NCI-H2171 treated with DMSO at 0.1 percent for 48 hours (cell line): Measurements from ENCODE around the gene PARD3B.

Source experiments
- DNase-seq: peaks from one replicate; lab custom pipeline; 2025; lab: John Stamatoyannopoulos, UW

The PARD3B gene

GRCh38 chr2:205270689-205271088 is 725.4 kb downstream of the PARD3B start:
- no peak for DNase-seq

DNA sequence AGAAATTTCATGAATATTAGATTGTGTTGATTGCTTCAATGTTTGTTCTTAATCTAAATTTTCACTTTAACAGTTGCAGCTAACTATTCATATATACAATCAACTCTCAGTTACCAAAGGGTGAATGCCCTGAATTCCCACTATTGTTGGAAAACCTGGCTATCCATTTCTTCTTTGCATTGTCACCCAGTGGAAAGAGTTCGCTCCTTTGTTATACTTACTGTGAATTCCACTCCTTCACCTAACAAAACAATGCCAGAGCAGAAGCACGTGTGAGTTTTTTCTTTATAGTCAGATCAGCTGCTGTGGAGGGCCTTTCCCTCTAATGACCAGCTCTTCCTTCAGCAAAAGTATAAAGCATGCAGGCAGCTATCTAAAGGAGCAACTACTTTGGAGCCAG is 727.9 kb downstream of the PARD3B start:
- no peak for DNase-seq

DNA sequence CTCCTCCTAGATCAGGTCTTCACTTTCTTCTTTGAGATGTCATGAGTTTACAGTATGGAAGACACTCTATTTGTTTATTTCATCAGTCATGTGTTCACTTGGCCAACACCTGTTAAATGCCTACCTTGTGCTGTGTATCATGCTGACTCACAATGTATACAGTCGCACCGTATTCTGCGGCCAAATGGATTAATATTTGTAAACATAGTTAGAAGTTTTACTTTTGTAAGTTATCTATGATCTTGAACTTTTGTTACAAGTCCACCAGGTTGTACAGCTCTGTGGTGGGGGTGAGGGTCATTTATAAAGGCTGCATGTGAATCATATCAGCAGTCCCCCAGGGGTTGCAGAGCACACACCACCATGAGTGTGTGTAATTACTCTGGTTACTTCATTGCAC is 728.4 kb downstream of the PARD3B start:
- DNase-seq, result no peak

GRCh38 chr2:205274801-205275200 is 729.5 kb downstream of the PARD3B start:
- DNase-seq, result no peak

DNA sequence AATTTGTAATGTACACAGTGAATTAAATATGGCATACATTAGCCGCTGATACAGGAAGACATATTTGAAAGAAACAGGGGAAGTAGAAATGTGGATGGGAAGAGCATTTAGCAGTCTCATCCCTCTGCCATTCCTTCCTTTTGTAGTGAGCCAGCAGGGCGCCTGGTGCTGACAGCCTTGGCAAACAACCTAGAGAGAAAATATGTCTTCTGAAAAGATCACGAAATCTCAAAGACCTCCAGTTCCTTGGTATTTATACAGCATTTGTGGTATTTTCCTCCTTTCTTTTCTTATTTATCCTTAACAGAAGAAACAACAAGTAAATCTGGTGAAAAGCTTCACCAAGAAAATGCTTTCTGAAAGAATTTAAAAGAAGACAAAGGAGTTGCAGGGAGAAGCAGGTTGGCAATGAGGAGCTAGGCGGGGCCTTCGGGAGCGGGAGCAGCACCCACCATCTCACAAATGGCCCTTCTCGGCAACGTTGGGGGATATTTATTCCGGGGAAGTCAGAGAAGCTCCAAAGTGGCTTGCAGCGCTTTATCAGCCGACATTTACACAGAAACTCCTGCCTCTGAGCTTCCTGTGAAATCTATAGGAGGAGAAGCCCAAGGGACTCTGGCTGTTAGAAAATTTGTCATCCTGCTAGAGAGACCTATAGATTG is 731.0 kb downstream of the PARD3B start:
- DNase-seq, result no peak

DNA sequence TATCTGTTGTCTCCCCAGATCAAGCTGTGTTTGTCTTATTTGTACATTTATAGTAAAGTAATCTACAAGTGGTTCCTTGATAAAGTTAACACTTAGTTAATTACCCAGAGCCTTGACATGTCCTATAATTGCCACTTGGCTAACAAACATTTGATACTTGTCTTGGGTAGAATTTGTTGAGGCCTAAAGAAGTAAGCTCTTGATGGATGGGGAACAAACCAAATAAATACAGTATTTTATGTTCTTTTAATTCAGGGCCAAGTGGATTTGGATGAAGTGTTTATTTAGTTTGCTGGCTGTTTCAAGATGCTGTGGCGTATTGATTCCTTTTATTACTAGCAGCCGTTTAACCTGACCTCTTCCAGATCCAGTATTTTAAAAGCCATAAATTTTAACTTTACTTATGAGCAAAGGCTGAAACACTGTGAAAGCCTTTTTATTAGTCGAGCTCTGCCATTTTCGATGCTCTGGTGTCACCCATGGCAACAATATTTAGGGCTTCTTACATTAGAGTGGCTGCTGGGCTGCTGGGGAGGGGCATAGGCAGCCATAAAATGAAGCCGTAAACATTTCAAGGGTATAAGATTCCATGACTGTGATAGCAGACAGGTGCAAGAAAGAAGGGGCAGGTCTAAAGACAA is 735.4 kb downstream of the PARD3B start:
- DNase-seq, result no peak

DNA sequence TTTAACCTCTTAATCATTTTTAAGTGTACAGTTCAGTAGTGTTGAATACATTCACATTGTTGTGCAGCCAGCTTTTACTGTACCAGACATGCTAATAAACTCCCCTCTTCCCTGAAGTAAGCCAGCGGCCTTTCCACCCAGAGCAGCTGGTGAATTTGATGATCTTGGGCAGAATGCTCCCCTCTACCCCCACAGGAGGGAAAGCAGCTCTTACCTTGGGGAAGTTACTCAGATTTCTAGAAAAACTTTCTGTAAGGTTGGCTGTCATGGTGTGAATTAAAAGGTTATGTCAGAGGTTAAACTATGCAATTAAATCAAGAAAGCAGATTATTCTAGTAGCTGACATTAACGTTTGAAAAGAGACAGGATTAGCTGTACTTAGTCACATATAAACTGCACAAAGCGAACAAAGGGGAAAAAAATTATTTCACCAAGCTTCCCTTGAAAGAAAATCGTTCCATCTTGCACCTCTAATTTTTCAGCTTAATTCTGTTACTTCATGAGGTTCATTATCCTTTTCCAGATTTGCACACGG is 738.5 kb downstream of the PARD3B start:
- no peak for DNase-seq

- DNase-seq, result no peak
Measured at GRCh38 chr2:205284334-205284733, 739.1 kb downstream of the PARD3B start.

DNA sequence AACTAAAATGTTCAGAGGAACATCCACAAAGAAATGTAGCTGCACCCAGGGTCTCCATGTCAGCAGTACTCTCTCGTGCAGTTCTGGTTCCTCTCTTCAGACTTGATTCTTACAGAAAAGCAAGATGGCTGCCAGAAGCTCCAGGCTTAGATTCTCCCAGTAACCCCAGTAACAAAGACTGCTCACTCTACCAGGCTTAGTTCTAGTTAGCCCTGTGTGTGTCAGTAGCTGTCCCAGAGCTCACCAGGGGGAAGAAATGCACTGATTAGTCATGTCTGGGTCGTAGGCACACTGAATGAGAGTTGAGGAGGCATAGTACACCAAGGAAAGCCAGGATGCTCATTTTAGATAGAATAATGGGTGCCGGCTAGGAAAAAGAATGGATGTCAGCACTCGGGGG is 742.0 kb downstream of the PARD3B start:
- no peak for DNase-seq

GRCh38 chr2:205288686-205289085 is 743.4 kb downstream of the PARD3B start:
- DNase-seq, result no peak

GRCh38 chr2:205290299-205290698 is 745.0 kb downstream of the PARD3B start:
- DNase-seq, result no peak

- no peak for DNase-seq
Measured at GRCh38 chr2:205292665-205293295, 747.5 kb downstream of the PARD3B start.

DNA sequence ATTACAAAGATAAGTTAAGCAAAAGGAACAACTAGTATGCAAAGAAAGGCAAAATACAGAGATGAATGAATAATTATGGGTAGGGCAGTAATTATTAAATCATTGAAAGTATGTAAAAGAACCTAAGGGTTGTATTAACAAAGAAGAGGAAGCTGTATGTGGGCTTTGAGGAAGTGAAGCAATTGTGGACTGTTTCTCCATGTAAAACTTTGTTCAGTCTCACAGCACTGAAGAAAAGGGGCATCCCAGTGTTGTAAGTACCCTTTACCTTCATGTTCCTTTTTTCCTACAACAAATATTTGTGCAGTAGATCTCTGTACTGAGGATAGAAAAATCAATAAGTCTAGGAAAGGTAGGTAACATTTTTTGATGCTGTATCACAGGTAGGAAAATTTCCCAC is 748.3 kb downstream of the PARD3B start:
- no peak for DNase-seq

GRCh38 chr2:205296959-205297358 is 751.7 kb downstream of the PARD3B start:
- DNase-seq, result no peak

GRCh38 chr2:205297368-205297767 is 752.1 kb downstream of the PARD3B start:
- no peak for DNase-seq

DNA sequence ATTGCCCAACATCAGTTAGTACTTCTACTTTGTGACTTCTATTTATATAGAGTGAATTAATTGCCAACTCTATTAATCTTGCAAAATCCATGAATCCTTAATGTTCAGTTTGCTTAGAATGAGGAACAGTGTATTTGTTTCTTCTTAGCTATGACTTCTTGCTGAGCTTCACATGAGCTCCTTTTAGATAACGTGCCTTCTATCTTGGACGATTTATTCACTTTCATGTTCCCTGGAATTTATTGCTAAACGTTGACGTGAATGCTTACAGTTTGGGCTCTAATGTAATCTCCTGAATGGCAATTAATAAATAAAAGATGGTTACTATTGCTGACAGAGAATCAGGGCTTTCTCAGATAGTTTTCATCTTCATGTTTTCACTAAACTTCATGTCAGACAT is 752.6 kb downstream of the PARD3B start:
- DNase-seq, result no peak

- no peak for DNase-seq
Measured at GRCh38 chr2:205311201-205311600, 765.9 kb downstream of the PARD3B start.

DNA sequence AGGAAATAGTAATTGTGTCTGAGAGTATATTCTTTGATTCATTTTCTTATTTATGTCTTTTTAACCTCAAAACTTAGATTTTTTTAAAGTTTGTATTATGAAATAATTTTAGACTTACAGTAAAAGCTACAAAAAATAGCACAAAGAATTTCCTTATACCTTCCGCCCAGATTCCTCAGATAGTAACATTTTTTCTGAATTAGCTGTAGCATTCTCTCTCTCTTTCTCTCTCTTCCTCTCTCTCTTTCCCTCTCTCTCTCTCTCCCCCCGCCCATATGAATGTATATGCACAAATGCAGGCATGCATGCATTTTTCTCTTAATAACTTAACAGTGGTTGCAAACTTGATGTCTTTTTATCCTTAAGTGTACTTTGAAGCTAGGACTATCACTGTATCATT is 776.0 kb downstream of the PARD3B start:
- no peak for DNase-seq

DNA sequence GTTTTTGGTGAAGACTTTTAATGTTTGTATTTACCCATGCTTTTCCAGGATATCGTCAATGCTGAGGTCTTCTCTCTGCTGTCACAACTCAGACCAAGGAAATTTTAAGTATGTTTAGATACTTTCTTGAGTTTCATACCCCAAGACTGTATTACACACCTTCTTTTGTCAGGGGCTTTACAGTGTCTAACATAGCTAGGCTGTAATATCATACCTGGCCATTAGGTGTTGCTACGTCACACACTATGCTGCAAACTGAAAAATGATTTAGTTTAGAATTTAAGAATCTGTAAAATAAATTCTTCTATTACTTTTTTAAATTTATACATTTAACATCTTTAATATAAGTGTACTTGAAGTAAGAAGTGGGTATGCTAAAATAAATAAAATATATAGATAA is 778.7 kb downstream of the PARD3B start:
- no peak for DNase-seq

DNA sequence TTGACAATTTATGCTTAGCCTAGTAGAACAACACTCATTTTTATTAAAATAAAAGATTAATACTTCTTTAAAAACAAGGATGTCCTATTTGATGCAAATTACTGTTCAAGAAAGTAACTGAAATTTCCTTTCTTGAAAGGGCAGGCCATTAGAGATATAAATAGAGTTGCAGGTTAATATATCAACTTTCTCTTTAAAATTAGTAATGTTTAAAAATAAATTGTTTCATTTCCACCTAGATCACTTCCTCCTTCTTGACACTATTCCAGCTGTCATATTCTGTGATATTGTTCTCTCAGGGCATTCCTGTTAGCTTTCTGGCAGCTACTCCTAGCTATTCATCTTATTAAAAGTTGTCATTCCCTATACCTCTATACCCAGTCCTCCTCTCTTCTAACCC is 779.1 kb downstream of the PARD3B start:
- no peak for DNase-seq

DNA sequence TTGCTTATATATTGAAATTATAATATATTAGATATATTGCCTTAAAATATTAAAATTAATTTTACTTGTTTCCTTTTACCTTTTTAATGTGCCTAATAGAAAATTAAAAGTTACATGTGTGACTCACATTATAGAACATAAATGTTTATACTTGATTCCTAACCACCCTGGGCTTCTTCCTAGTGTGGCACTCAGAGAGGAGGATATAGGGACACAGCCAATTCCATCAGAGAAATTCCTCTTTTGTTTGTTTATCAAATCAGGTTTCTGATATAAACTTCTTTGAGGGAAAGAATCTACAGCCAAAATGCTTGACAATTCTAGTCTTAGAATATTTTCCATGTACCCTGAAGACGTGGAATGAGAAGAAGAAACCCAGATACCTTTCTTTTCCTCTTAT is 788.1 kb downstream of the PARD3B start:
- DNase-seq, result no peak

DNA sequence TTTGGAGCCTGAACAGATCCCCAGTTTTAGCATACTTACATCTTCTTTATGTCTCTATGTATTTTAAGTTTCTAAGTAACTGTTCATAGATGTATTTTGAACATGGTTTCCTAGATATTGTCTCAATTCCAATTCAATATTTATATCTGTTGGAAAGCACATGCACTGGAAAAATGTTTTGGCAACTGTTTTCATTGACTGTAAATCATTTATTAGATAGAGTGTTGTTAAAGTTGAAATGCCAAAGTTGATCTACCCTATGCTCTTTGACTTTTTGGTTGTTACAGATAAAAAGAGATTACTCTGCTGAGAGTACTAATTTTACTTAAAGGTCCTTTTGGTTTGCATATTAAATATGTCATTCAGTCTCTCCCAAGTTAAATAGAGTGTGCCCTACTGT is 792.0 kb downstream of the PARD3B start:
- DNase-seq, result no peak

DNA sequence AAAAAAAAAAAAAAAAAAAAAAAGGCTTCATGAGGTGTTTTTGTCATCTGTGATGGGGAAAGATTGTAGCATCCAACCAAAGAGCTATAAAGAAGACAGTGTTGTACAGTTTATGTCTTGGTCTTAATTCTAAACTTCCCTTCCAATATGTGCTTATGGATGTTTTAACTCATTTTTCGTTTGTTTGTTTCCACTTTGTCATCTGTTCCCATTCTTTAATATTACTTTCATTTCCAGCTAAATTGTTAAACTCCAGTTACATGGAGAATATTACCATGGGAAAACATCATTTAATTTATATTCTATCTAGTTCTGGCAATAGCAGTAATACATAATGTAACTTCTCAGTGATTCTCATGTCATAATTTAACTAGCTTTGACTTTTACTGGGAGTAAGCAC is 792.9 kb downstream of the PARD3B start:
- no peak for DNase-seq
